ENCODE data around the gene ZBTB18. TPM values are rescaled to one million over a fixed set of nuclear protein-coding genes. Genes with fewer than 3 reads are reported as not detected.
A peak's percentile ranks its signal among the peaks of the same experiment; 100 is the strongest.

The ZBTB18 gene
- total and polyA plus RNA-seq, 2 of the 4 experiments (the other 2 are of a cell fraction), result 10.0 to 16.0 TPM

GRCh38 chr1:244080343-244080929, 29.4 kb downstream of the ZBTB18 start:
- WGBS, 2 experiments (ENCODE audit: extremely low coverage in 2 of 2, insufficient read length in 1 of 2), result no CpG with 5 or more reads among the region's 12 CpGs

More at GRCh38 chr1:244080343-244080929, 29.4 kb downstream of the ZBTB18 start:
- Histone ChIP-seq H3K4me3 (ENCODE audit: insufficient read depth, low read depth, low read length) (no peak overlapping the region), H3K79me1 (ENCODE audit: low read depth in 1 of 2, low read length in 2 of 2) (no peaks in the 10 kb centered on the region), H3K18ac (ENCODE audit: low read depth, low read length) (no peak overlapping the region), H3K4ac (ENCODE audit: low read depth, low read length) (no peak overlapping the region), H3K56ac (ENCODE audit: extremely low read depth, insufficient read depth, low read length) (no peak overlapping the region), H3K23ac (ENCODE audit: low read depth, low read length) (no peak overlapping the region), H4K5ac (ENCODE audit: low read depth, low read length) (no peak overlapping the region), H3K4me2 (ENCODE audit: low read depth, low read length) (no peak overlapping the region), H4K8ac (ENCODE audit: low read depth in 2 of 2, low read length in 2 of 2) (no peak overlapping the region), H3K27ac (ENCODE audit: insufficient read depth, low read length) (no peak overlapping the region), H3K9ac (ENCODE audit: low read depth, low read length) (no peak overlapping the region), H3K9me3 (ENCODE audit: control insufficient read depth, insufficient read depth, low read length) (peaks cover 4% of the 10 kb centered on the region), H2BK15ac (ENCODE audit: low read depth, low read length) (no peak overlapping the region), H2AFZ (replicated peaks; ENCODE audit: low read length, poor library complexity) (peak overlapping the region; percentile 4), H3K36me3 (ENCODE audit: control insufficient read depth, insufficient read depth, low read length) (no peaks in the 10 kb centered on the region), H3K14ac (replicated peaks; ENCODE audit: low read depth, low read length) (no peak overlapping the region), H2BK20ac (ENCODE audit: low read depth, low read length) (no peak overlapping the region), H3K9me1 (ENCODE audit: insufficient read depth, low read length) (no peaks in the 10 kb centered on the region), H3K27me3 (ENCODE audit: control insufficient read depth, insufficient read depth, low read length) (peaks cover 52% of the 10 kb centered on the region), H2AK9ac (replicated peaks; ENCODE audit: low read depth, low read length, poor library complexity) (no peak overlapping the region), H3K4me1 (ENCODE audit: control insufficient read depth, insufficient read depth, low read length) (no peaks in the 10 kb centered on the region), H4K91ac (ENCODE audit: insufficient read depth, low read depth, low read length) (no peak overlapping the region), H2BK5ac (ENCODE audit: low read depth, low read length, poor library complexity, severe bottlenecking) (no peak overlapping the region), H4K20me1 (ENCODE audit: insufficient read depth, low read length) (no peaks in the 10 kb centered on the region), H2AK5ac (ENCODE audit: low read depth, low read length) (no peak overlapping the region), H2BK120ac (ENCODE audit: low read depth, low read length) (no peak overlapping the region)
- no TSS peak for BruUV-seq (replicated peaks)
- intact Hi-C loops (cut with micrococcal nuclease) (no loop called here), in situ Hi-C loops (cut with MboI; ENCODE audit: low sequenced_read_pairs) (no loop called here), dilution Hi-C loops (cut with HindIII; ENCODE audit: low sequenced_read_pairs, unreplicated experiment) (no loop called here)
- POLR2A ChIA-PET (ENCODE audit: unreplicated experiment), result no interaction called here
- TF ChIP-seq RFX5 (IDR thresholded peaks at IDR 0.05; ENCODE audit: low read depth, low read length), result no peak
- no peak for TF ChIP-seq RAD21 (IDR thresholded peaks at IDR 0.05; ENCODE audit: low read length)
- TF ChIP-seq FOS (IDR thresholded peaks at IDR 0.05; ENCODE audit: low read depth, low read length), result no peak
- TF ChIP-seq RCOR1 (IDR thresholded peaks at IDR 0.05; ENCODE audit: insufficient replicate concordance, low read length), result no peak
- no peak for TF ChIP-seq SMC3 (IDR thresholded peaks at IDR 0.05; ENCODE audit: low read depth, low read length)
- no peak for TF ChIP-seq BHLHE40 (IDR thresholded peaks at IDR 0.05; ENCODE audit: low read depth, low read length)
- no peak for TF ChIP-seq ELK1 (IDR thresholded peaks at IDR 0.05; ENCODE audit: borderline replicate concordance, low read depth, low read length)
- TF ChIP-seq CEBPB (IDR thresholded peaks at IDR 0.05; ENCODE audit: low read depth, low read length), result no peak
- TF ChIP-seq MXI1 (IDR thresholded peaks at IDR 0.05; ENCODE audit: borderline replicate concordance, low read depth, low read length), result no peak
- no peak for TF ChIP-seq CTCF (conservative IDR thresholded peaks at IDR 0.05; ENCODE audit: low read depth, low read length)
- no peak for TF ChIP-seq NFE2L2 (IDR thresholded peaks at IDR 0.05; ENCODE audit: low read depth, low read length)
- TF ChIP-seq POLR2A (IDR thresholded peaks at IDR 0.05; ENCODE audit: low read depth, low read length), result no peak
- no peak for TF ChIP-seq CHD1 (IDR thresholded peaks at IDR 0.05; ENCODE audit: low read depth, low read length)
- TF ChIP-seq MAFK (IDR thresholded peaks at IDR 0.05; ENCODE audit: low read depth, low read length), result no peak
- no peak for TF ChIP-seq USF2 (IDR thresholded peaks at IDR 0.05; ENCODE audit: low read depth, low read length)
- TF ChIP-seq MAZ (IDR thresholded peaks at IDR 0.05; ENCODE audit: borderline replicate concordance, low read depth, low read length), result no peak
- DNase-seq (no peak), ATAC-seq (ENCODE audit: low read depth) (no peak)
- CTCF ChIA-PET, result interaction anchor here (0.7 to 1.0 kb wide), 2 partner anchors 10 to 15 kb away, joined by 3 to 4 read pairs; no protein-coding TSS in a partner anchor

All from IMR-90 (cell line).